ENCODE measurements around the gene GREB1L.

DNA sequence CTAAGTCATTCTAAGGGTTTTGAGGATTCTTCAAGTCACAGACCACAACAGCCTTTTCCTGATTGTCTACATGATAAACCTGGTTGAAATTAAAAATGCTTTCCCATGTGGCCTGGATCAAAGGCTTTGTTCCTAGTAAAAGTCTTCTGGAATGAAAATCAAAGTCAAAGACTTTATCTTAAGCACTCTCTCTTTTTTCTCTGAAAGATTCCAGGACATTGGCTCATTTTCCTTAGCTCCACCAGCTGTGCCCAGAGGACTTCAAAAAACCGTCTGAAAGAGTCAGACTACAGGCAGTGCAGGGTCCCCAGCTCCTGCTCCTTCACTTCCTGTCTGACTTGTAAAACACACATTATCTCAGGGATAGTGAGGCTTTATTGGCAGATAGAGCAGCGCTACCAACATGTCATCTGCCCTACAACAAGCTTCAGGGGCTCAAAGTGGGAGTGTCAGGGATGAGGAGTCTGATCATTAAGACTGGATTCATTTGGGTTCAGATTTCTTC is 210.3 kb downstream of the GREB1L start:
- TF ChIP-seq, protein P1, sequence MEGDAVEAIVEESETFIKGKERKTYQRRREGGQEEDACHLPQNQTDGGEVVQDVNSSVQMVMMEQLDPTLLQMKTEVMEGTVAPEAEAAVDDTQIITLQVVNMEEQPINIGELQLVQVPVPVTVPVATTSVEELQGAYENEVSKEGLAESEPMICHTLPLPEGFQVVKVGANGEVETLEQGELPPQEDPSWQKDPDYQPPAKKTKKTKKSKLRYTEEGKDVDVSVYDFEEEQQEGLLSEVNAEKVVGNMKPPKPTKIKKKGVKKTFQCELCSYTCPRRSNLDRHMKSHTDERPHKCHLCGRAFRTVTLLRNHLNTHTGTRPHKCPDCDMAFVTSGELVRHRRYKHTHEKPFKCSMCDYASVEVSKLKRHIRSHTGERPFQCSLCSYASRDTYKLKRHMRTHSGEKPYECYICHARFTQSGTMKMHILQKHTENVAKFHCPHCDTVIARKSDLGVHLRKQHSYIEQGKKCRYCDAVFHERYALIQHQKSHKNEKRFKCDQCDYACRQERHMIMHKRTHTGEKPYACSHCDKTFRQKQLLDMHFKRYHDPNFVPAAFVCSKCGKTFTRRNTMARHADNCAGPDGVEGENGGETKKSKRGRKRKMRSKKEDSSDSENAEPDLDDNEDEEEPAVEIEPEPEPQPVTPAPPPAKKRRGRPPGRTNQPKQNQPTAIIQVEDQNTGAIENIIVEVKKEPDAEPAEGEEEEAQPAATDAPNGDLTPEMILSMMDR (IDR thresholded peaks at IDR 0.05): no peak
- no peak for TF ChIP-seq POLR2A (IDR thresholded peaks at IDR 0.05)
